SH-SY5Y (cell line): ENCODE results near the gene LRRTM4.

ENCODE experiments used
- GATA2 ChIP-seq: IDR thresholded peaks from 2 replicates; pipeline ENCODE4 v1.6.1; 2011; ENCODE audit warnings: mild to moderate bottlenecking, low read depth, low read length
- GATA3 ChIP-seq: IDR thresholded peaks from 2 replicates; pipeline ENCODE4 v1.6.1; 2011; ENCODE audit warnings: low read depth, mild to moderate bottlenecking, low read length, moderate library complexity

LRRTM4 gene

DNA sequence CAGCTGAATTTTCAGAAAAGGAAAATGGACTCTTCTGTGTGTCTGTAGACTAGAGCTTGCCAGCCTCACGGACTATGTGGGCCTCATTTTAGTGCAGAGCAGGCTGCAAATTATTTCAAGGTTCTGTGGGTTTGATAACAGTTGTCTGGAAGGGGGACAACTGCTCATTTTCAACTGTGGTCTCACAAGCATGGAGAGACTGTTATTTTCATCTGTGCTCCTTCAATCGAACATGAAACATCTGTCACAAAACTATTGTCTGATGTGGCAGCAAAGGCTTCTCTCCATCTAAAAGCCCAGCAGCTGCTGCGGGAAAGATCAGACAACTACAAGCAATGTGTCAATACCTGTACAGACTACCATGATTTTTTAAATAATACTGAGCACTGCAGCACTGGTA is 211.8 kb downstream of the LRRTM4 start:
- TF ChIP-seq GATA2 (no peak), GATA3 (no peak)

DNA sequence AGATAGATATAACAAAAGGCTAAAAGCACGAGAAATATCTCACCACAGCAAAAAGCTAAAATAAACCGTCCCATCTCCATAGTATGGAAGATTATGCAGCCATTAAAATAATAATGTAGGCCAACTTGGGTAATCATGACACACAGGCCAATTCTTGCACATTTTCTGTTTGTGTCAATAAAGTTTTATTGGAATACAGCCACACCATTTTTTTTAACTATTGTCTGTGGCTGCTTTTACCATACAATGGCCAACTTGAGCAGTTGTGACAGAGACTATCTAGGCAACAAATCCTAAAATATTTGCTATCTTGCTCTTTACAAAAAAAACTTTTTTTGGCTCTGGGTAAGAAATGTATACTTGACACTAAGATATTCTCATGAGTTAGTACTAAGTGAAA is 212.5 kb downstream of the LRRTM4 start:
- TF ChIP-seq GATA2: no peak
- TF ChIP-seq GATA3: no peak

DNA sequence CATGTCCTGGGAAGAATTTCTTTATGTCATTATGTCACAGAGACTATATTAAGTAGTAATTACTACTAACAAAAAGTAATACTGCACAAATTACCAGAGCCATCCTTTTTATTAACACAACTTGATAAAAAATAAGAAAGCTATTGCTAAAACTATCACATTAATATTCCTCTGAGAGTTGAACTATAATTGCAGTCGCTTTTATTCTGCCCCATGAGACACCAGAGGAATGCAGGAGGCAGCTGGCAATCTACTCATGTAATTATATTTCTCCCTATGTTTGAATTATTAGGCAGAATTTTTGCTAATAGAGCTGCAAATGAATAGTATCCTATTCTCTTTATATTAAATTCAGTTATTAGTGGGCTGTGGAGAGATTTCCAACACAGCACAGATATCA is 220.7 kb downstream of the LRRTM4 start:
- TF ChIP-seq GATA3 (no peak), GATA2 (no peak)

DNA sequence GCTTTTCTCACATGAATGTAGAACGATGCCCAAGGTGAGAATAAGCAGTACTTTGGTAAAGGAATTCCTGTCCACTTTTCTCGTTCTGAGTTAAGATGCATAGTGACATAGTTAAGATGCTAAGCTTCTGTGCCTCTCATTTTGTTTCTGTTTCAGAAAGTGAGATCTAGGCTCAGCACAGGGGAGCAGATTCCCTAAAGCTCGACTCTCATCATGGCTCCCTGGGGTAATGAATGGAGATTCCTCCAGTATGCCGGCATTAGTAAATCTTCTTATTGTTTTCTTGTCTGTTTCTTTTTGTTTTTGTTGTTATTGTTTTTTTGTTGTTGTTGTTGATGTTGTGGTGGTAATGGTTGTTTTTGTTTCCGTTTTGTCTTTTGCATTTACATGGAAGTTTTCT is 225.4 kb downstream of the LRRTM4 start:
- TF ChIP-seq GATA2 (no peak), GATA3 (no peak)

DNA sequence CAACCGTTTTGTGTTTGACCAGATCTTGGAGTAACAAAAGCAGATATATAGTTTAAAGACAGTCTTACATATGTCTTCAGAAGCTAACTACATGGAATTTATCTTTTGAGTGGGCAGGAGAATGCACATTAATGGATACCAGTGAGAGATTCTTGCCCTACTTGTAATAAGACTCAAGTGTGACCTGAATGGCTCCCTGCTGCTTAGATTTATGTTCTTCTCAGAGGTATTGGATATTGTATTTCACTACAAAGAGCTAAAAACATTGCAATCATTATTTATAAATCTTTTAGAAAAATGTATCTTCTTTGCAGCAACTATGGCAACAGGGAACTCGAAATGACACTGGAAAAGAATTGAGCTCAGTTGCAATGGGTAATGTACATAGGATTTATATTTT is 227.7 kb downstream of the LRRTM4 start:
- TF ChIP-seq GATA3 (no peak), GATA2 (no peak)

DNA sequence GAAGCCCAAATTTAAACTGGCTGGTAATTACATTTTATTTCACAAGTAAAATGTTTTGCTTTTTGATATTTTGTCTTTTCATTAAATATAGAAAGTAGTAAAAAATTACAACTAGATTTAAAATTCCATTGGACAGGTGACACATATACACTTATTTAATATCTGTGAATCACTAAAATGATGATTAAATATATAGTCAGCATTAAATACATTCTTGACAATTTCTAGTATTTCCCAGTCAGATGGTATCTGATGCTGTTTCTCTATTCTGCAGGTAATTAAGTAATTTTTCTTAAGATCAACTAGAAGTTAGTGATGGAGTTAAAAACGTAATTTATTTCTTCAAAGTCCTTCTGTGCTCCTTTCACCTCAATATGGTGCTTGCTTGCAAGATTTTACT is 237.8 kb downstream of the LRRTM4 start:
- no peak for TF ChIP-seq GATA2
- TF ChIP-seq GATA3: no peak

DNA sequence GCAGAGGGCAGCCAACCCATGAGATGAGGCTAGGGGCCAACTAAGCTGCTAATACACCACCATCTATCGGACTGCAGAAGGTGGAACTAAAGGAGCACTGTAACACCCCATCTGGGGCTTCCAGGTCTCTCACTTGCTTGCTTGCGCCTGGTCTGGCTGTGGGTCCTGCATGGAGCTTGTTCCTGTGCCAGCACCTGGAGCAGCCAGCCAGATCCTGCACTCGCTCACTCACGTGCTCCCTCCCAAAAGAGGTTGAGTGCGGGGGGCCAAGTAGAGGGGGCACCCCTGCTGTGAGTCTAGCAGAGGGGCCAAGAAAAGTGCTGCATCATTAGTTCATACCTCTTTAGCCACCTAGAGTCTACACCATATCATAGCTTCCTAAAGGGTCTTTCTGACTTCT is 250.9 kb downstream of the LRRTM4 start:
- TF ChIP-seq GATA2: no peak
- no peak for TF ChIP-seq GATA3

DNA sequence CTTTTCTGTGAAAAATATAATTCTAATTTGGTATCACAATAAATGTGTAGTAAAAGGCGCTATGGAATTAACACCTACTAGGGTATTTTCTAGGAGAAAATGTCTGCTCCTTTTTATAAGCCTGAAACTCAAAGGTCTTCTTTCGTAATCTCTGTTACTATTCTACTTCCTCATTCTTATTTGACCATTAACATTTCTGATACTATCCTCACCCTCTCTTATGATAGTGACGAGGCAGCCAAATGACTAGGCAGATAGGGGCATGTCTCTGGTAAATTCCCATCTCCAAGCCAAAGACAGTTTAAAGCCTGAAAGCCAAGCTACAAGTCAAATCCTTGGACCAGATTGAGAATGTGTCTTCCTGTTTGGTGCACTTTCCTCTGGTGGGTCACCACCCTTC is 251.7 kb downstream of the LRRTM4 start:
- TF ChIP-seq GATA2: no peak
- TF ChIP-seq GATA3: no peak

DNA sequence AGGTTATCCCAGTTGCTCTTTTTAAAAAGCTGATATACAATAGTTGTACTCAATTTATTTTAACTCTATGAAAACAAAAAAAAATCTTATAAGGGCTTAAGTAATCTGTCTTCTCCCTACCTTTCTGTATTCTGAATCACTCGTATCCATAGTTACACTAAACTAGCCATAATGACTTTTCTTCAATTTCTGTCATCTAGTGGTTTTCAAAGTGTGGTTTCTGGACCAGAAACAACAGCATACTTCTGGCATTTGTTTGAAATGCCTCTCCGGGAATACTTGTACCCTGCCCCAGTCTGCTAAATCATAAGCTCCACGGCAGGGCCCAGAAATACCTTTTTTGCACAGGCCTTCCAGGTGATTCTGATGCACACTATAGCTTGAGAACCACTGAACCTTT is 253.6 kb downstream of the LRRTM4 start:
- TF ChIP-seq GATA2: no peak
- no peak for TF ChIP-seq GATA3

DNA sequence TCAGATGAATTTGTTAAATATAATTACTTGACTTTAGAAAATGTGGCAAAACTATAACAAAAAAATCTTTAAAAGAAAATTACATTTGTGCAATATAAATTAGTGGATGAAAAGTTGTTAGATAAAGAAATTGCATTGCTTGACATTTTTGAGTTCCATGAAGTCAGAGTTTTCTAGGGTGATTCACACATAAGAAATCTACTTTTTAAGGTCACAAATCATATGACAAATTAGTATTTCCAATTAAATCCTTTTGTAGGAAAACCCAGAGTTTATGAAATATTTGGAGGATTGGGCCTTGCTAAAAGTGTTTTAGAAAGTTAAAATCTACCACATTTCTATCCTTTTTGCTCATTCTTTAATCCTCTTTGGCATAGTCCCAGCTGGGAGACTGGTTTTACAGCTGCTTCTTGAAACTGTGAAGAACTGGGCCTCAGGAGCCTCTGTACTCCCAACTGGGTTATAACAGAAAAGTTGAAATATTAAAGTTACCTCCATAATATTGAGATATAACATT is 289.2 kb downstream of the LRRTM4 start:
- TF ChIP-seq GATA2 (no peak), GATA3 (no peak)

DNA sequence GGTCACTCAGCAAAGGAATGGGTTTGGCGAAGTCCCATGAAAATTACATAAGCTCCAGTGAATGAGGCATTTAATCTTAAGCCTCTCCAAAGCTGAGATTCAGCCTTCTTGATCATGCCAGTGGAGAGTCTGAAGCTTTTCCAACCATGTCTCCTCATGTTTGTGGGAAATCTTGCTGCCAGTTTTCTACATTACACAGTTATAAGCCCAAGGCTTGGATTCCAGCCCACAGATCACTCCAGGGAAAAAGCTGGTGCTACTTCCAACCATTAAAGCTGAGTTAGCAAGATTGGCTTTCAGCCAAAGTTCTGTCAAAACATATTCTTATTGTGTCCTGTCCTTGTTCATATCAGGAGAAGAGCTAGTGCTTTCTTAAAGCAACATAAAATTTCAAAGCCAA is 293.8 kb downstream of the LRRTM4 start:
- TF ChIP-seq GATA2: no peak
- no peak for TF ChIP-seq GATA3

DNA sequence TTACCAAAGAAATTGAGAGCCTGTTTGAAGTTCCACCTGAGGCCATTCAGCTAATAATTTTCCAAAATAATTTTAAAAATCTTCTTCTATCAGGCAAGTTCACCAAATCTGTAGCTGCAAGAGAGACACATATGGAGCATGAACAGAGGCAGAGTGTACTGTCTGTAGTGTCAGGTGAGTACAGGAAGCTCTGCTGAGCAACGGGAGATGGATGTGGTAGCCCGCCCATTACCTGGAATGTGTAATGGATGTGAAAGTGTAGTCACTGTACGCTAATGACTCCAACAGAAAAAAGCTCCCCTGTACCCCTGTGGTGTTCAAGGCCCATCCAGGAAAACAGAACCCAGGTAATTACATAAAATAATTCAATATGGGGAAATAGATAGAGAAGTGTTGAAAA is 311.5 kb downstream of the LRRTM4 start:
- no peak for TF ChIP-seq GATA3
- no peak for TF ChIP-seq GATA2

DNA sequence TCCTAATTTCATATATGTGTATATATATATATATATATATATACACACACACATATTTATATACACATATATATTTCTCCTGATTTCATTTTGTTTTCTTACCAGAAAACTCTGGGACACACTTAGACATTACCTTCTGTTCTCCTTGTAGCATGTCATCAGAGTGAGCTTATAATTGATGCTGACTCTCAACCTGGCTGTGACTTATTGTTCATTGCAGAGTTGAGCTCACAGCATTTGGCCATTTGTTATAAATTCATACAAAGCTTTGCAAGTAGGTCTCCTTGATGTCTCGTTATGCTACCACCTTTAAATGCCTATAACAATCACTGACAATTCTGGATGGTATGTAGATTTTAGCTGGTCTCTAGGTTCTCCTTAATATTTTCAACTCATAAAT is 314.8 kb downstream of the LRRTM4 start:
- TF ChIP-seq GATA3 (no peak), GATA2 (no peak)

DNA sequence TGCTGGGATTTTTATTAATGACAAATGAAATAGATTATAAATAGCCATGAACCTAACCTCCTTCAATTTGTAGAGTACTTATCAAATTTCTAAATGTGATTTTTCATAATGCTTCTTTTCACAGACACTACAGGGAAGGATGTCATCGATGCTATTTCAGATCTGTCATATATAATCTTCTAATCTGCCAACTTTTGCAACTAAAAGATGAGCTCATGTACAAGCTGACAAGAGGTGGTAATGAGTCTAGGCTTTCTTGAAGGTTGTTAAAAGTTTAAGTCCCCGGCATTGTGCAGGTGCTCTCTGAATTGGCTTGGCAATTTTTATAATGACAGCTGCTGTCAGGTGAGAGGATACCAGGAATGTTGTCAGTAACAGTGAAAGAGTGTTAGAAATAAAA is 320.4 kb downstream of the LRRTM4 start:
- TF ChIP-seq GATA3 (no peak), GATA2 (no peak)

DNA sequence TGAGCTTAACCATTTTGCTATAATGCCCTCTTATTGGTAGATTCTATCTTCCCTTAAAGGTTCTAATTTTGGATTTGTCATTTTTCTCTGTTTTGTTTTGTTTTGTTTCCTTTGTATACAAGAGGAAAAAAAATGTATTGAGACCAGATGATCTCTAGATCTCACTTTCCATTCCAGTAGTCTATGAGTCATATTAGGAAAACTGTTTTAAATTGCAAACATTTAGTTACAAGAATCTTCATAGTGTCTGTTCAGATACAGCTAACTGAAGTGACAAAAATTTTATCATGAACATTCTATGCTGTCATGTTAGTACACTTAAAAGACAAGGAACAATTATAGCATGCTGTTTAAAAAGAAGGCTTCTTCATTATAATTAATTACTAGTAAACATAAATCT is 322.8 kb downstream of the LRRTM4 start:
- no peak for TF ChIP-seq GATA3
- TF ChIP-seq GATA2: no peak

DNA sequence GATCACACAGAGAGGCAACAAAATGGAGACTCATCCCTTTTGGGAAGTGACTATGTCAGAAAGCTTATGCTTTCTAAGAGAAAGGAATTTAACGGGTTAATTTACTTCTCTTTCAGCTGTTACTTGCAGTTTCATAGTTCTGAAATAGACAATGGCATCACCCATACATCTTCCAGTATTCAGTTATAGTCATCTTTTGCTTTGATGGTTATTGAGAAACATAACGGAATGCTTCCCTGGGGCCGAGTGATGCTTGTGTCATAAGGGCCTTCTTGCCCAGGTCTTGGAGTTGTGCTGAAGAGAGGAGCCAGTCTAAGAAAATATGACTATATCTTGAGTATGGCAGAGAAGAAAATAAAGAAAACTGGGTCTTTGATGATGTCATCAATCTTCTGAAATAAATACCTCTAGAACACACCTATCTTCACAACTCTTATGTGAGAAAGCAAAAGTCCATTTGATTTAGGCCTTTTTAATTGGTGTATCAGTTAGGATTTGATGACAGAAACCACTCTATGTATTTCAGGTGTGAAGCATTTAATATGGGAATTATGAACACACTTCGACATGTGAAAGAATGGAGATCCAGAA is 328.2 kb downstream of the LRRTM4 start:
- TF ChIP-seq GATA3 (no peak), GATA2 (no peak)

DNA sequence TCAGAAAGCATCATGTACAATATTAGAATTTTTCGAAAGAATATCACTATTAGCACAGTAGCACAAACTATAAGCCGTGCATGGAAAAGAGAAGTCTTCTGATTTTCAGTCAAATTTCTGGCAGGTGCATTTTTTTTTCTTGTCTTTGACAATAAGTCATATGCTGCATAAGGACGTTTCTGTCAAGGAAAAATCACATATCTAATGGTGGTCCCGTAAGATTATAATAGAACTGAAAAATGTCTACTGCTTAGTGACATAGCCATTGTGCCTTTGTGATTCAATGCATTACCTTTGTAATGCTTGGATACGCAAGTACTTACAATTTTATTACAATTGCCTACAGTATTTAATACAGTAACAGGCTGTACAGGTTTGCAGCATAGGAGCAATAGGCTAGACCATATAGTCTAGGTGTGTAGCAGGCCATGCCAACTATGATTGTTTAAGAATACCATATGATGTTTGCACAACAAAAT is 329.3 kb downstream of the LRRTM4 start:
- TF ChIP-seq GATA3 (no peak), GATA2 (no peak)
